ENCODE measurements around the gene CFTR.

Gene CFTR

DNA sequence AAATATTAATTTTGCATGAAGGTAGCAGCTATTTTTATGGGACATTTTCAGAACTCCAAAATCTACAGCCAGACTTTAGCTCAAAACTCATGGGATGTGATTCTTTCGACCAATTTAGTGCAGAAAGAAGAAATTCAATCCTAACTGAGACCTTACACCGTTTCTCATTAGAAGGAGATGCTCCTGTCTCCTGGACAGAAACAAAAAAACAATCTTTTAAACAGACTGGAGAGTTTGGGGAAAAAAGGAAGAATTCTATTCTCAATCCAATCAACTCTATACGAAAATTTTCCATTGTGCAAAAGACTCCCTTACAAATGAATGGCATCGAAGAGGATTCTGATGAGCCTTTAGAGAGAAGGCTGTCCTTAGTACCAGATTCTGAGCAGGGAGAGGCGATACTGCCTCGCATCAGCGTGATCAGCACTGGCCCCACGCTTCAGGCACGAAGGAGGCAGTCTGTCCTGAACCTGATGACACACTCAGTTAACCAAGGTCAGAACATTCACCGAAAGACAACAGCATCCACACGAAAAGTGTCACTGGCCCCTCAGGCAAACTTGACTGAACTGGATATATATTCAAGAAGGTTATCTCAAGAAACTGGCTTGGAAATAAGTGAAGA, 112.3 kb downstream of the CFTR start:
- no peak for DNase-seq

GRCh38 chr7:117596134-117596533, 116.3 kb downstream of the CFTR start:
- DNase-seq = no peak

DNA sequence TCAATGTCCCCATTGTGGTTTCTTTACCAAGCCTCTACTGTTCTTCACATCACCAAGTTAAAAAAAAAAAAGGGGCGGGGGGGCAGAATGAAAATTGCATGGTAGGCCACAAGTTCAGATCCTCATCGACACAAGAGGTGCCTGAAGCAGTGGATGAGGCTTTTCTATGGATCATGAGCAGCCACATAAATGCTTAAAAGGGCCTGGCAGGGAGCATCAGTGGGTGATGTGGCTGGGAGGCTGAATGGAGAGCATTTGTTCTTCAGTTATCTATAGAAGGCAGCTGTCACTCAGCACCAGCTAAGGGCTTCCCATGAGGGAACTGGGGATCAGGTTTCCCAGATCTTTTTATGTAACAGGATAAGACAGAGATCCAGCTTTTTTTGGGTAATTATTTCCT, 117.9 kb downstream of the CFTR start:
- no peak for DNase-seq

GRCh38 chr7:117600911-117601310, 121.1 kb downstream of the CFTR start:
- DNase-seq = no peak

- DNase-seq = no peak
Observed at GRCh38 chr7:117603627-117604026, 123.8 kb downstream of the CFTR start.

- no peak for DNase-seq
Observed at GRCh38 chr7:117605712-117606111, 125.9 kb downstream of the CFTR start.

GRCh38 chr7:117606132-117606531, 126.3 kb downstream of the CFTR start:
- no peak for DNase-seq

- no peak for DNase-seq
Observed at GRCh38 chr7:117610396-117610795, 130.6 kb downstream of the CFTR start.

GRCh38 chr7:117612637-117613036, 132.8 kb downstream of the CFTR start:
- DNase-seq = no peak

GRCh38 chr7:117616694-117617093, 136.9 kb downstream of the CFTR start:
- no peak for DNase-seq

DNA sequence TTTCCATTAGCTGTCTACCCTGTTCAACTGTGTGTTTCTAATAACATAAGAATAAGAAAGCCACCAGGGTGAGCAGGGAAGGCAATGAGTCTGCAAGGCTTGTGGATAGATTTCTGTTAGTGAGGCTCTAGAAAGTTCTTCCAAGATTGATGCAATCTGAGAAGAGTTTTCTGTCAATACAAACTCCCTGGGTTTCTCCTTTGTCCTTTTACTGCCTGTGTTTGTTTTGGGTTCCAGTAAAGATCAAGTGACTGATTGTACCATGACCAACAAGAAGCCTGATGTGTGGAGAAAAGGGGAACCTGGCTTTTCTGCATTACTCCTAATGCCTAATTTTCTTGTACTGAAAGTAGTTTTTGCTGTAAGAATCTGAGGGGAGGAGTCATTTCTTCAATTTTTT, 139.9 kb downstream of the CFTR start:
- no peak for DNase-seq

DNA sequence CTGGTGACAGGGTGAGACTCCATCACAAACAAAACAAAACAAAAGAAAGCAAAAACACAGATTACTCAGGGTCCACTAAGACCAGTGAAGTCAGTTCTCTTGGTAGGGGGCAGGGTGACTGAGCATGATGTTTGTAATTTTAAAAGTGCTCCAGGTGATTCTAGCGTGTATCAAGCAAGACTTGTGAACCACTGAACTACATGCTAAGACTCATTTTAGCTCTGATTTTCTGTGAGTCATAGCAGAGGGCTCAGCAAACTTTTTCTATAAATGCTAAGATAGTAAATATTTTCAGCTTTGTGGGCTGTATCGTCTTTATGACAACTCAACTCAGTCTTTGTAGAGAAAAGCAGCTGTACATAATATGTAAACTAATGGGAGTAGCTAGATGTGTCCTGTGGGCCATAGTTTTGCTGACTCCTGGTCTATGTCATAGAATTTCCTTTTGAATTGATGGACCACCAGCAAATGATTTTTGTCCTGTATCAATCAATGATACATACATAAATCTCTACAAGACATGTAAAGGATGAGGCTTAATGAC, 141.3 kb downstream of the CFTR start:
- DNase-seq = no peak

DNA sequence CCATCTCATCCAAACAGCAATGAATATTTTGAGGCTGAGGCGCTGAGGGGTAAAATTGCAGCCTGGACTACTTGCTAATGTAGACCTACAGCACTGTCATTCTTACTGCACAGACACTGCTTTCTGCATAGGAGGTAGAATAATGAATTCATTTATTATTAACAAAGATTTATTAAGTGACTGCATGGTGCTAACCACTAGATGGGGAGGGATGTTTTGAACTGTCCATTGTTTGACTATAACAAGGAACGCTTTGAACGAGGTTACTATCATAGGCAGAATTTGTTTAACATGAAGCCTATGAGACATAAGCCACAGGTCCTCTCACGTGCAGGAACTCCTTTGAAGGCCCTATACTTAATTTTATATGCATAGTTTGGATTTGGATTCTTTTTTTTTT, 143.8 kb downstream of the CFTR start:
- no peak for DNase-seq

DNA sequence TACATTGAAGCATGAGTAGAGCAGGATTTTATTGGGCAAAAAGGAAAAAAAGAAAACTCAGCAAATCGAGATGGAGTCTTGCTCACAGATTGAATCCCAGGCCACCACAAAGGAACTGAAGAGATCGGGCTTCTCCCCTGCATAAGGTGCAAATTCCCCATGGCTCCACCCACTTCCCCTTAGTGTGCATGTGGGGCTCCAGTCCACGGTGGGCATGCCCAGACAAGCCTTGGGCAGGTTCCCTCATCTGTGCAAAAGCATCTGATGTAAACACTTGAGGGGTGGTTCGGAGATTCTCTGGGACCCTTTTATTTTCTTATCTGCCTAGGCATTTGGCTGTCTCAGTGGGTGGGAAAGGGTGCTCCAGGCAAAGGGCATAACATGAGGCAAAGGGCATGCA, 150.7 kb downstream of the CFTR start:
- no peak for DNase-seq

- DNase-seq = no peak
Observed at GRCh38 chr7:117630907-117631564, 151.2 kb downstream of the CFTR start.

DNA sequence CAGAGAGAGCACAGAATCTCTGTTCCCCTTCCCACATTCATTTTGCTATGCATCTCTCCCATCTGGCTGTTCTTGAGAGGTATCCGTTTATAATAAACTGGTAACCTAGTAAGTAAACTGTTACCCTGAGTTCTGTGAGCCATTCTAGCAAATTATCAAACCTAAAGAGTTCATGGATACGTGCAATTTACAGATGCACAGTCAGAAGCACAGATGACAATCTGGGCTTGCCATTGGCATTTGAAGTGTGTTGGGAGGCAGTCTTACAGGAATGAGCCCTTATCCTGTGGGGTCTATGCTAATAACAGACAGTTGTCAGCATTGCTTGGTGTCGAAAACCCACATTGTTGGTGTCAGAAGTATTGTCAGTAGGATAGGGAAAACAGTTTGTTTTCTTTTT, 151.8 kb downstream of the CFTR start:
- no peak for DNase-seq

GRCh38 chr7:117637937-117638336, 158.1 kb downstream of the CFTR start:
- no peak for DNase-seq

- DNase-seq = no peak
Observed at GRCh38 chr7:117639966-117640365, 160.1 kb downstream of the CFTR start.

- DNase-seq = no peak
Observed at GRCh38 chr7:117640465-117640864, 160.6 kb downstream of the CFTR start.

DNA sequence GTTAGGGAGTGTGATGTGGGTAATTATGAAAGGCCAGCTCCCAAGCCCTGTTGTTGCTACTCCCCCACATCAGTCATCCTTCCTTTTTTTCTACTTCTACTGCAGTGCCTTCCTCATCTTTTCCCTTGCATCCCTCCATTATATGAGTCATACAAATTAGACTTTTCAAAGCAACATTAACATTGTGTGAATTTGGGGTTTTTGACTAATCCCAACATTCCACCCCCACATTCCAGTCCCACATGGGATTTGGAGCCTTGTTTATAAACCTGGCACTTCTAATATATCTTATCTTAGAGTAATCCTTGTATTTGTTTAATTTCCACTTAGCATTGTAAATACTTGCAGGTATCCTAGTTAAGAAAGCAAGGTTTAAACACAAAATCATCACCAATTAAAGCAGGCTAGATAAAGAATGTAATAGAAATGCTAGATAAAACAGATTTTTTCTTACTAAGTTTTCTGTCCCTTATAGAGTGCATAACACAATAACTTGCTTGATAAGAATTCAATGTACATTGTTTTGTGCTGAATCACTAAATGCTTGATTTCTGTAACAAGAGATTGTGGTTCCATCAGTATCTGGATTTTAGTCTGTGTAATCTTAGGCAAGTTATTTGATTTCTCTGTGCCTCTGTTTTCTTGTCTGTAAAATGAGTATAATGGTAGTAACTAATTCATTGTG, 165.8 kb downstream of the CFTR start:
- DNase-seq = no peak

DNA sequence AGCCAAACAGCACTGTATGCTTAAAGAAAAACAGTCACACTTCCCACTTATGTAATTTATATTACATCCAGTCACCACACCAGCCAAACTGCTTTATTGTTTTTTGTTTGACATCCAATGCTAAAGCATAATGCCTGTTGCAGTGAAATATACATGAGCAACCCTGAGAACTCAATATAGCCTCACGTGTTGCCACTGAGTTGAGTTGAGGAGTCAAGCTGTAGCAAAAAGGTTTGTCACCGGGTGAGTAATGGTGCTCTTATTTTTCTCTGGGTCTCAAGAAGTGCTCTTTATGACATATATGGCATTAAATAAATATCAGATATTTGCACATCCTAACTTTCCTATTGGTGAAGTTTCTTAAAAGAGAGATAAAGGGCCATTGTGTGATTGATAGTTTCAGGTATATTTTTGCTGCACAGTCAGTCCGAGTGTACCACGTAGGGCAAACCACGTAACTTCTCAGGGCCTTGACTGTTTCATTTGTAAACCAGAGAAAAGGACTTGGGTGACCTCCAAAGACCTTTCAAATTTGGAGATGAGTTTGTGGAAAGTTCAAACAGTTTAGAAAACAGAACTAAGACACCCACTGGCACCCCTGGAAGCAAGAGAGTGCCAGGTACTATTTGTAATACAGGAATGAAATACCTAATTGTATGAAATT, 168.5 kb downstream of the CFTR start:
- no peak for DNase-seq

GRCh38 chr7:117652943-117653680, 173.3 kb downstream of the CFTR start:
- no peak for DNase-seq

DNA sequence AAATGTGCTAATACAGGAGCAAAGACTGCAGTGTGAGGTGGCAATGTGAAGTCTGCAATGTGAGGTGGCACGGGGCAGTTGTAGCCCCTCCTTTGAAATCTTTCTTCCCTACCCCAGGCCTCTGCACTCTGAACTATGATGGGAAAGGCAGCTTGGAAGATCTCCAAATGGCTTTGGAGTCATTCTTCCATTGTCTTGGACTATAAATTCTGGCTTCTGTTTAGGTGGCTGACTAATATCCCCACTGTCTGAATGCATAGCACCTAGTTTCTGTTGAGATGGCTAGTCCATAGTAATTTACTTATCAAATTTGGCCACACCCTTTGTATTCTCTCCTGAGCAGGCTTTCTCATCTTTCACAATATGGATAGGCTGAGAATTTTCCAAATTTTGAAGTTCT, 175.0 kb downstream of the CFTR start:
- no peak for DNase-seq
